GM12873 (cell line): ENCODE measurements around the gene IRGQ.
A peak's percentile ranks its signal among the peaks of the same experiment; 100 is the strongest.

Experiments
- CTCF ChIP-seq: IDR thresholded peaks from 2 replicates; pipeline ENCODE4 v1.5.1; 2012; ENCODE audit warnings: low read depth, mild to moderate bottlenecking, moderate library complexity, low read length, control low read depth; ENCODE audit not compliant: insufficient read depth; ENCODE audit errors: missing control alignments

The IRGQ gene

GRCh38 chr19:43562698-43563241 is 33.2 kb downstream of the IRGQ start:
- no peak for TF ChIP-seq CTCF

- TF ChIP-seq CTCF = no peak
Measured at GRCh38 chr19:43562226-43562697, 33.7 kb downstream of the IRGQ start.

GRCh38 chr19:43561139-43561970 is 34.6 kb downstream of the IRGQ start:
- TF ChIP-seq CTCF = no peak

- peak; percentile 1 for TF ChIP-seq CTCF
Measured at GRCh38 chr19:43560687-43561086, 35.2 kb downstream of the IRGQ start.

- TF ChIP-seq CTCF = peak; percentile 96
Measured at GRCh38 chr19:43555185-43555770, 40.7 kb downstream of the IRGQ start.

- TF ChIP-seq CTCF = no peak
Measured at GRCh38 chr19:43554317-43554895, 41.5 kb downstream of the IRGQ start.

- no peak for TF ChIP-seq CTCF
Measured at GRCh38 chr19:43553656-43554055, 42.3 kb downstream of the IRGQ start.
